DMS79 treated with DMSO at 0.1 percent for 48 hours (cell line): ENCODE measurements around the gene TMLHE.
"Not testable (repeated sequence)": the region's sequence is repeated elsewhere in the genome, so short reads cannot be mapped to it uniquely, and the experiment has no call there.

Experiments
- DNase-seq: peaks from one replicate; lab custom pipeline; 2025; lab: John Stamatoyannopoulos, UW

Gene TMLHE, protein sequence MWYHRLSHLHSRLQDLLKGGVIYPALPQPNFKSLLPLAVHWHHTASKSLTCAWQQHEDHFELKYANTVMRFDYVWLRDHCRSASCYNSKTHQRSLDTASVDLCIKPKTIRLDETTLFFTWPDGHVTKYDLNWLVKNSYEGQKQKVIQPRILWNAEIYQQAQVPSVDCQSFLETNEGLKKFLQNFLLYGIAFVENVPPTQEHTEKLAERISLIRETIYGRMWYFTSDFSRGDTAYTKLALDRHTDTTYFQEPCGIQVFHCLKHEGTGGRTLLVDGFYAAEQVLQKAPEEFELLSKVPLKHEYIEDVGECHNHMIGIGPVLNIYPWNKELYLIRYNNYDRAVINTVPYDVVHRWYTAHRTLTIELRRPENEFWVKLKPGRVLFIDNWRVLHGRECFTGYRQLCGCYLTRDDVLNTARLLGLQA

DNA sequence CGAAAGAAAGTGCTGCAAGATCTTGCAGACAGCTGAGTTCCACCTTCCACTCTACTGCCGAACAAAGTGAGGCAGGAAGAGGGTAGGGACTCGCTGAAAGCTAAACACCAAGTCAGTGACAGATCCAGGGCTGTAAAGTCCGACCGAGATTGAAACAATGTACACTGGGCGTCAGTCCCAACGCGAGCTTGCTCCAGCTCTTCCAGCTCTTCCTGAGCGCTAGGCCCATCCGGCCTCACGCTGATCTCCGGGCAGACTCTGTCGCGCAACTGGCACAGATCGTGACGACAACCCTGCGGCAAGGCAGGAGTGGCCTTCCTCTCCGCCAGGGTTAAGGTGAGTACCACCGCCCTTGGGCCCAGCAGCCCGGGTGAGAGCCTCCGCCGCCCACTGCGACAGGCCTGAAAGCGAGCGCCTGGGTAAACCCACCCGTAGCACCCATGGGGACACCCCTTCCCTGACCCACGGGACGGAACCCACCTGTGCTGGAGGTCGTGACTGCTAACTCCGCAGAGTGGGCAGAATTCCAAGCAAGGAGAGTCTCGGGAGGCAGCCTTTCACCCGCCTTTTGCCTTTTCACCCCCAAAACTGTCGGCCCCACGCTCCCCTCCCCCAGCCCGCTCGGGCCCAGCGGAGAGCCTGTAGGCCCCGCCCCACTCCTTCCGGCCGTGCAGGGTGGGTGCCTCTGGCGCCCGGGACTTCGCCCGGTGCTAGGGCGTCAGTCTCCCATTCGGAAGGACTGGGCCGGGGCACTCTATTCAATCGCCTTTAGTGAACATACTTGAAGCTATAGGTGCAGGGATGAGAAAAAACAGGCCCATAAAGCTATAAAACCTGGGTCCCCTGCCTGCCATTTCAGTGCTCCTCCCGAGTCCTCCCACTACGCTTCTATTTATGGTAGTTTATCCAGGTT lies at the start of gene TMLHE, which contains the start of gene SPRY3:
Gene TMLHE (minus strand): TSS at position 641 of the 913 bp plus-strand sequence. CDS start 67,676 bp downstream, outside the sequence.
Gene SPRY3 (plus strand): TSS at position 275 of the 913 bp plus-strand sequence.
- DNase-seq, result peak; percentile 37

DNA sequence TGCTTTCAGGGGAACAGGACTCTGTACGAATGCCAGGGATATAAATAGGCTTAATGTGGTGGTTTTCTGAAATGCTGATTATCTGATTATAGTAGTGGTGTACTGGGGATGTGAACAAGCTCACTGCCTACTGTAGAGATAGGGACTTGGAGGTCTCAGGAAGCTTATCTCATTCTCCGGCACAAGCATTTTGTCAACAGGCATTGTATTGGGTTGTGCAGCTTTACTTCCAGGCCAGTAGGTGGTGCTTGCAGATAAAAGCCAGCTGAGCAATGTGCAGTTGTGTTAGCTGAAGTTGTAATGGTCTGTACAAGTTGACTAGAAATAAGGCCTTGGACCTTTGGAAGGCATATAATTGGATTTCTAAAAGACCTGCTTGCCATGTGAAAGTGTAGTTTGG lies 49.5 kb upstream of the TMLHE start:
- DNase-seq, result no peak

DNA sequence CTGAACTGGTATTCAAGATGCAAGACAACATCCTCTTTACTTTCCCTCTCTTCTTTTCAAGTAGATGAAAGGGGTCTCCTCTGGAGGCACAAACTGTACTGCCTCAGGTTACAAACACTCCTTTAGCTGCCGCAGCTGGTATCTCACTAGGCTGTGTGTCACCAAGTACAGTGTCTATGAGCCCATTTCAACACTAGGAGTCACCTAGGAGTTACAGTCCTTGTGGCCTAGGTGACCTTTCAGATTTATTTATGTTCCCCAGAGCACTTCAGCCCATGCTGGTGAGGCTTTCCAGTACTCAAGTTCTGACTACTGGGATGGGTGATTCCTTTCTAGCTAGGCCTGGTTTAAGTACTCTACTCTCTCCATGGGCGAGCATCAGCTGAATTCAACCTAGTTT lies 32.4 kb upstream of the TMLHE start:
- DNase-seq, result no peak

DNA sequence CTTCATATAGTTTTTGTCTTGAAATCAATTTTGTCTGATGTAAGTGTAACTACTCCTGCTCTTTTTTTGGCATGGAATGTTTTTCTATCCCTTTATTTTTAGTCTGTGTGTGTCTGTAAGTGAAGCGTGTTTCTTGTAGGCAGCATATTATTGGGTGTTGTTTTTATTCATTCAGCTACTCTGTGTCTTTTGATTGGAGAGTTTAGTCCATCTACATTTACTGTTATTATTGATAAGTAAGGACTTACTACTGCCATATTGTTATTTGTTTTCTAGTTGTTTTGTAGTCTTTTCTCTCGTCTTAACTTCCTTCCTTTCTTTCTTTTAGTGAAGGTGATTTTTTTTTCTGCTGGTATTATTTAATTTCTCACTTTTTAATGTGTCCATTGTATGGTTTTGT lies 30.5 kb upstream of the TMLHE start:
- no peak for DNase-seq

DNA sequence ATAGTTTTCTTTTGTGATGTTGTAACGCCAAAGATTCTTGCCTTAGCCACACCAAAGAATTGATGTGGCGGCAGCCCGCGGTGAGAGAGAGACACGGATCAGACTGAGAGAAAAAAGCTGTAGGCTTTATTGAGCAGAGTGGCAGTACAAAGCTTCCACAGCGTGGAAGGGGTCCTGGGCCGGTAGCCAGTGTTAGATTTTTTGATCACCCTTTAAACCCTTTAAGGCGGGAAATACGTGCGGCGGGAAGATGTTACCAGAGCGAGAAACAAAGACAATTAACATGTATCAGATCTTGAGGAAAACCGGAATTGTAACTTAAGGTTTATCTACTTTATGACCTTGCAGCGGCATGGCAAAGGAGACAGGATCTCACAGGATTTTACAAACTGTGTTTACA lies 28.6 kb upstream of the TMLHE start:
- DNase-seq, result not testable (repeated sequence)

DNA sequence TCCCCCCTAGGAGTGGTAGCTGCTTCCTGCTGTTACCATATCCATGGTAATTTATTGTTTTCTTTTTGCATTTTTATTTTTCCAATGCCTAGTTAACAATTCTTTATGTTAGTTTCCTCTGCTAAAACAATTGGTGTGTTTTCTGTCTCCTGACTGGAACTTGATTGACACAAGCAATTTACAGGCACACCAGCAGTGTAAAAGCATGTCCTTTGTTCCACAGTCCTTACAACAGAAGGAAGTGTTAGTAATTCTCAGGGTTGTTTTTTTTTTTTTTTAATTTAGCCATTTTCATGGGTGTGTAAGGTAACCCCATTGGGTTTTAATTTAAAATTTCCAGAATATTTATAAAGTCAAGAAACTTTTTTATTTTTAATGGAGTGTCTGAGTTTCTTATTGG lies 25.0 kb upstream of the TMLHE start:
- no peak for DNase-seq

DNA sequence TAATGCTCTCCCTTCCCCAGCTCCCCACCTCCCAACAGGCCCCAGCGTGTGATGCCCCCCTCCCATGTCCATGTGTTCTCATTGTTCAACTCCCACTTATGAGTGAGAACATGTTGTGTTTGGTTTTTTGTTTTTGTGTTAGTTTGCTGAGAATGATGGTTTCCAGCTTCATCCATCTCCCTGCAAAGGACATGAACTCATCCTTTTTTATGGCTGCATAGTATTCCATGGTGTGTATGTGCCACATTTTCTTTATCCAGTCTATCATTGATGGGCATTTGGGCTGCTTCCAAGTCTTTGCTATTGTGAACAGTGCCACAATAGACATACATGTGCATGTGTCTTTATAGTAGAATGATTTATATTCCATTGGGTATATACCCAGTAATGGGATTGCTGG lies 22.3 kb upstream of the TMLHE start:
- not testable (repeated sequence) for DNase-seq

DNA sequence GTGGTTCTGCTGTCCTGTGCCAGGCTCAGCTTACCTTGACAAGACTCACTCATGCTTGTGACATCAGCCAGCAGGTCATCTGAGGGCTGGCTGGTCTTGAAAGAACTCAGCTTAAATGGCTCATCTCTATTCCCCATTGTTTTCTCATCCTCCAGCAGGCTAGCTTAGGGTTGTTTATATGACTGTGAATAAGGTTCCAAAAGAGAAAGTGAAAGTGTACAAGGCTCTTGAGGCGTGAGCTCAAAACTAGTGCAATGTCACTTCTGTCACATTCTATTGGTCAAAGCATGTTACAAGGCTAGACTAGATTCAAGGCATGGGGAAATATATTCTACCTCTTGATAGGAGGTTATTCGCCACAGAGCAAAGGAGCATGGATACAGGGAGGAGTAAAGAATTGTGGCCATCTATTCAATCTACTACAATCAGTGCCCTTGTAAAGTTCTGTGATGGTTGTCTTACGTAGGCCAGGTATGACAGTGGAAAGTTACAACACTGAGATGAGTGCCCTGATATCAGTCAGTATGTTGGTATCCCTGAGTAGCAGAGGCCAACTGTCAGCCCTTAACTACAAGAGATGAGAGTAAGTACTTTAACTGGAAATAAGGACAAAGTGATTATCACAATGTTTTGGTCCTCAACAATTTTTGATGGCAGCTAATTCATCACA lies 19.8 kb upstream of the TMLHE start:
- DNase-seq, result no peak

DNA sequence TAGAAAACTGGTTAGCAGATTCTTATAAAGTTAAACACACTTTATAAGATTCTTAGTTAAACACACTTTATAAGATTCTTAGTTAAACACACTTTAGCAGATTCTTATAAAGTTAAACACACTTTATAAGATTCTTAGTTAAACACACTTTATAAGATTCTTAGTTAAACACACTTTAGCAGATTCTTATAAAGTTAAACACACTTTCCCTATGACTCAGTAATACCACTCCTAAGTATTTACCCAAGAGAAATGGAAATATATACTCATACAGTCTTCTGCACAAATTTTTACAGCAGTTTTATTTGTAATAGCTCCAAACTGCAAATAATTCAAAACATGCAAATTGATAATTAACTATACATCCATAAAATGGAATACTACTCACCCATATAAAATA lies 7.4 kb upstream of the TMLHE start:
- not testable (repeated sequence) for DNase-seq

DNA sequence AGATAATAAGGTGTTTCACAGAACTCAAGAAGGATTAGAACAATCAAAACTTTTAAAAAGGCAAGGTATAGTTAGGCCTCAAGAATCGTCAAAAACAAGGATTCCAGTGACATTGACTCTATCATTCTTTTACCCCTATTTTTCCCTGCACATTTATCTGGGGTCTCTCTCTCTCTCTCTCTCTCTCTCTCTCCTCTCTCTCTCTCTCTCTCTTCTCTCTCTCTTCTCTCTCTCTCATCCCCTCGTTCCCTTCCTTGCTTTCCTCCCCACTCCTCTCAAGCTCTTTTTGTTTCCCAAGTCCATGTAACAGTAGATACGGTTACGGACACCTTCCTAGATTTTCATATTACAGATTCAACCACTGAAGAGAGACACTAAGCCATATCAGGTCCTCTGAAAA lies 3.2 kb upstream of the TMLHE start:
- no peak for DNase-seq

DNA sequence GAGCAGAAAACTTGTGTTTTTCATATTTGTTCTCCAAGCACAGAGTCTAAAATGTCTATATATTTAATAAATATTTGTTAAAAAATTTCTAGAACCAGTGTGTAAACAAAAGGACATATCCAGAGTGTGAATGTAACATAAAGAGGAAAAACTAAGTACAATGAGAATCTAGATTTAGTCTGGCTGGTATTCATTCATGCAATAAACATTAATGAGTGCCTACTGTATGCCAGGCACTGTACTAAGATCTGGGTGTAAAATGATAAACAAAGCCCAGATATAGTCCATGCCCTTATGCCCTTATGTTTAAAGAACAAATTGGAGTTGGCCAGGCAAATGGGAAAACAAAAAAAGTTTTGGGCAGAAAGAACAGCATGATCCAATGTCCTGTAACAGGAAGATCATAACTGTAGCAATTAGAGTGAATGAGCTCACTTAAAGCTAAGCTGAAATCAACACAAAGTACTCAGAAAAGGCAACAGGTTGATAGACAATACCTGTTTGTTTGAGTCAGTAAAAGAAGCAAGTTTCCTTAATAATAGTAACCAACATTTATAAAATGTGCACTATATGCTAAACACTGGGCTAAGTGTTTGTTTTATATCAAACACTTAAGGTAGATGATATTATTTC lies 1.3 kb upstream of the TMLHE start:
- no peak for DNase-seq

DNA sequence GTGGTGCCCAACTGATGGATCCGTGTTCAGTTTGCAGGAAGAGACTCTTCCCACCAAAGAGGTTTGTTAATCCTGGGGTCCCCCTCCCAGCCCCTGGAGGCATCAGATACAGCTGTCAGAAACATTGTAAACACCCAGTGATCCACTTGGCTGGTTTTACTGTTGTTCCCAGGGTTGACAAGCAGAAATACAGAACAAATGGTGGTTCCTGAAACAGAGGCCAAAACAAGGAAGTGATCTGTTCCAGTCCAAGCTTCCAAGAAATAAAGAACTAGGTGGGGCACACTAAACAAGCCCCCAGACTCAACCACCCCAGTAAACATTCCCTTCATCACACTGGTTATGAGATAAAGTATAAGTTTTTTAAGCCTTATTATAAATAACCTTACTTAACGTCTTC lies 1.4 kb downstream of the TMLHE start:
- no peak for DNase-seq

DNA sequence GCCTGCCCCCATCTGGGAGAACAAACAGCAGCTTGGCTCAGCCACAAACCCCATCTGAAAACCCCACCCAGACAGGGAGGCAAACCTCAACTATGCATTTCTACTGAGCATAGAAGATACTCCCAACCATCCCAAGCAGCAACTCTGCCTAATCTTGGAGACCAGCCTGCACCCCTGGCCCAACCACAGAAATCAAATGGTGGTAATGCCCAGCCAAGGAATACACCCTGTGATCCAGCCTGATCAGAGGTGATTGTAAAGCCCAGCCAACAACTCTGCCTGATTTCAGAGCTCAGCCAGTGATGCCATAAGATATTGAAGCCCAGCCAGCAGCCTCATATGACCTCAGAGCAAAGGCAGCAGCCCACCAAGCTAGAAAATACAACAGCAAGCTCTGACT lies 19.8 kb downstream of the TMLHE start:
- no peak for DNase-seq

DNA sequence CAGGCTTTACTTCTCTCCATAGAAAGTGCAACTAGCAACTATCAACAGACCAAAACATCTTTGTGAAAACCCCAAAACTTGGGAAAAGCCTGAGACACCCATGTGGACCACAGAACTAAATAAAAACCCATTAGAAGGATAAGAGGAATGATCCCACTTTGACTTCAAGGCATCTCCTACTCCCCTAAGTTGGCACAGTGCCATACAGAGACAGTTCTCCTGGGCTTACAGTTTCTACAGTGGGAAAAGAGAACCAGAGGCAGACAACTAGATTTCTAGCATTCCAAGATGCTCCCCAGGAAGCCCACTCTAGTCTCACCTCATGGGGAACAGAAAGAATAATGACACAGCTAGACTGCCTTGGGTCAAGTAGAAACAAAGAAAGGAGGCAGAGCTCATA lies 20.4 kb downstream of the TMLHE start:
- DNase-seq, result no peak

DNA sequence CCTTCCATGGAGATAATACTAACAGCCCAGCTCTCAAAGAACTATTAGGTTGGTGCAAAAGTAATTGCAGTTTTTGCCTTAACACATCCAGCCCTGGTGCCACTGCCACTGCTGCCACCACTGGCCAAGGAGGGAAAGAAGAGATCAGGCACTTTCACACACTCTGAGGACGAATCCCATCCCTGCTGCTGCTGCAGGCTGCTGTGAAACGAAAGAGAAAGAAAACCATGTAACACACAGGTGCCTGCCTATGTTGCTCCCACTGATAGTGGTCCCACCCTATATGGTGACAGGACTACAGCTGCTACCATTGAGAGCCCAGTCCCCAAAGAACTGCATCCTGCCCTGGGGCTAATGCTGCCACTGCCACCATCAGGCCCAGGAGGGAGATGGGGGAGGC lies 35.1 kb downstream of the TMLHE start:
- DNase-seq, result no peak

DNA sequence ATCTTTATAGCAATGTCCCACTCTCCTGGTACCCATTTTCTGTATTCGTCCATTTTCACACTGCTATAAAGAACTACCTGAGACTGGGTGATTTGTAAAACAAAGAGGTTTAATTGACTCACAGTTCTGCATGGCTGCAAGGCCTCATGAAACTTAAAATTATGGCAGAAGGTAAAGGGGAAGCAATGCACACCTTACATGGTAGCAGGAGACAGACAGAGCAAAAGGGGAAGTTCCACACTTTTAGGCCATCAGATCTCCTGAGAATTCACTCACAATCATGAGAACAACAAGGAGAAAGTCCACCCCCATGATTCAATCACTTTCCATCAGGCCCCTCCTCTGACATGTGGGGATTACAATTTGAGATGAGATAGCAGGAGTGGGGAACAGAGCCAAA lies 49.7 kb downstream of the TMLHE start:
- no peak for DNase-seq

DNA sequence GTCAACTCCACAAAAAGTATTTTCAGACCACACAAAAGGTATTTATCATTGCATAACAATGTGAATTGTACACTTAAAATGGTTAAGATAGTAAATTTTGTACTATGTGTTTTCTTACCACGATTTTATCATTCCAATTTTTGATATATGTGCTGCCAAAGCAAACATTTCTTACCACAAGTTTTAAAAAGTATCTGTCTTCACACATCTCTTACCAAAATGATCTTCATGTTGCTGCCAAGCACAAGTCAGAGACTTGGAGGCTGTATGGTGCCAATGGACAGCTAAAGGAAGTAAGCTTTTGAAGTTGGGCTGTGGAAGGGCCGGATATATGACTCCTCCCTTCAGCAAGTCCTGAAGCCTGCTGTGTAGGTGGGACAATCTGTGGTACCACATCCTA lies 67.9 kb downstream of the TMLHE start:
- DNase-seq, result no peak

DNA sequence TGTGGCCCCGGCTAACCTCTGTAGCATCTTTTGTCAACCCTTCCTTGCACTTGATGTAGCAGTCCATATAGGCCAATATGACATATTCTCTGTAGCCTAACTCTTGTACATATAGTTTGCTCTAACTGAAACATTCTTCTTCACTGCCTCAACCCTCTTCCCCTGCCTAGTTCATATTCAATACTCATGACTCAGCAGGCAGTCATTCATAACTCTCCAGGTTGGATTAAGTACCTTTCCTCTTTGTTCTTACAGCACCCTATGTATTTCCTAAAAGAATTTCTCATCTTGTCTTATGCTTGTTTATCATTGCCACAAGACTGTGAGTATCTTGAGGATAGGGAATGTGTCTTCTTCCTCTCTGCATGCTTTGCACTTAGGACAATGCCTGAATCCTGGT lies 76.9 kb downstream of the TMLHE start:
- DNase-seq, result no peak

DNA sequence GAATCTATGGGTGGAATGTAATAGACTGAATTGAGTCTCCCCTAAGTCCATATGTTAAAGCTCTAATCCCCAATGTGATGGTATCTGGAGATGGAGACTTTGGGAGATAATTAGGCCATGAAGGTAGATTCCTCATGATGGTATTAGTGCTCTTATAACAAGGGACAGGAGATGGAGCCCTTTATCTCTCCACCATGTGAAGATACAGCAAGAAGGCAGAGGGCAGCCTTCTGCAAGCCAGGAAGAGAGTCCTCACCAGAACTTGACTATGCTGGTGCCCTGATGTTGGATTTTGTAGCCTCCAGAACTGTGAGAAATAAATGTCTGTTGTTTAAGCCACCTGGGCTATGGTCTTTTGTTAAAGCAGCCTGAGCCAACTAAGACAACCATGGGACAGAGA lies 78.0 kb downstream of the TMLHE start:
- DNase-seq, result no peak

DNA sequence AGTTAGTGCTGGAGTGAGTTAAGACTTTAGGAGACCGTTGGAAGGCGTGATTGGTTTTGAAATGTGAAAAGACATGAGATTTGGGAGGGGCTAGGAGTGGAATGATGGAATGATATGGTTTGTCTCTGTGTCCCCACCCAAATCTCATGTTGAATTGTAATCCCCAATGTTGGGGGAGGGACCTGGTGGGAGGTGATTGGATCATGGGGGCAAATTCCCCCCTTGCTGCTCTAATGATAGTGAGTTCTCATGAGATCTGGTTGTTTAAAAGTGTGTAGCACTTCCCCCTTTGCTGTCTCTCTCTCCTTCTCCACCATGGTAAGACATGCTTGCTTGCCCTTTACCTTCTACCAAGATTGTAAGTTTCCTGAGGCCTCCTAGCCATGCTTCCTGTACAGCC lies 85.7 kb downstream of the TMLHE start:
- DNase-seq, result not testable (repeated sequence)

DNA sequence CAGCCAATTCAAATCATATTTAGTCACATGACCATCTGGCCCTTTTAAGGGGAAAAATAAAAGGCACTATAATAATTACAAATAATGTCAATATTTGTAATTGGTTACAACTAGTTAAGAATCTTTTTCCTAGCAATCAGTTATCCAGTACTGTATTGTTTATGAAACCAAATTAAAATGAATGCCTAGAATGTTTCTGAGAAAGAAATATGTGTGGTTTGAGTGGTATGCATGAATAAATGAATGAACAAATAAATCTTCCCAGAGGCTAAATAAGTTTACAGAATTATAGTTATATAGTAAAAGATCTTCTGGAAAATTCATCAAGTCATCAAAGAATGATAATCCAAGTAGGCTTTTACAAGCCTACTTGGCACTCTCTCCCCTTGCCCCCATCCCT lies 98.5 kb downstream of the TMLHE start:
- no peak for DNase-seq

DNA sequence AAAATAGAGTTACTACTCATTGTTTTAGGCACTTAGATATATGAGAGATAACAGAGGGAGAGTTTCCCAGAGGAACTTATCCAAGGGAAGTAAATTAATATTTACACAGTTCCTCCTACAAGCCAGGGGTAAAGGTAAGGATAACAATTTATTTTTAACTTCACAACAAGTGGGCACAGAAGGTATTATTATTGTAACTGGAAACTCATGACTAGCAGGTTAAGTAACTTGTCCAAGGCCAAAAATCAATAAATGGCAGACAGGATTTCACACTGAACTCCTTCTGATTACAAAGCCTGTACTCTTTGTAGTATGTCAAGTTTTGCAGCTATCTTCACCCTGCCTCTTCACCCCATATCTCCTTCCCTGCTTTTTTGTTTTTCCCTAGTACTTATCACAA lies 107.5 kb downstream of the TMLHE start:
- DNase-seq, result no peak
